GM12873 (cell line): ENCODE measurements around the gene RAD9A.
A peak's percentile ranks its signal among the peaks of the same experiment; 100 is the strongest.

Source experiments
- TF ChIP-seq, protein P1 (sequence below): IDR thresholded peaks from 2 replicates; pipeline ENCODE4 v1.5.1; 2012; ENCODE audit warnings: low read depth, mild to moderate bottlenecking, moderate library complexity, low read length, control low read depth; ENCODE audit not compliant: insufficient read depth; ENCODE audit errors: missing control alignments

The RAD9A gene

DNA sequence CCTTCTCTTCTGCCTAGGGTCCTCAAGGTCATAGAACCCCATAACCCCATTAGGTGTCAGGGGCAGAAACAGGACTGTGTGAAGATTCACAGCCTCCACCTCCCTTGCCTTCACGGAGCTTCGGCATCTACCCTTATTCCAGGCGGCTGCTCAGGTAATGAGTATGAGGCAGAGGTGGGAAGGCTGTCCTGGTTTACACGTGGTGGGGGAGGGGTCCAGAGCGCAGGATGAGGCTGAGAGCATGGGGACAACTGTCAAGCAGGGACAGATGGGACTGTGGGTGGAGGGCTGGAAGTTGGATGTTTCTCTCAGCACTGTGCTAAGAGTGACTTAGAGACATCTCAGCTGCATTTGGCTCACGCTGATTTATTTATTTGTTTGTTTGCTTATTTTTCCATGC is 4.3 kb upstream of the RAD9A start:
- TF ChIP-seq, protein P1, sequence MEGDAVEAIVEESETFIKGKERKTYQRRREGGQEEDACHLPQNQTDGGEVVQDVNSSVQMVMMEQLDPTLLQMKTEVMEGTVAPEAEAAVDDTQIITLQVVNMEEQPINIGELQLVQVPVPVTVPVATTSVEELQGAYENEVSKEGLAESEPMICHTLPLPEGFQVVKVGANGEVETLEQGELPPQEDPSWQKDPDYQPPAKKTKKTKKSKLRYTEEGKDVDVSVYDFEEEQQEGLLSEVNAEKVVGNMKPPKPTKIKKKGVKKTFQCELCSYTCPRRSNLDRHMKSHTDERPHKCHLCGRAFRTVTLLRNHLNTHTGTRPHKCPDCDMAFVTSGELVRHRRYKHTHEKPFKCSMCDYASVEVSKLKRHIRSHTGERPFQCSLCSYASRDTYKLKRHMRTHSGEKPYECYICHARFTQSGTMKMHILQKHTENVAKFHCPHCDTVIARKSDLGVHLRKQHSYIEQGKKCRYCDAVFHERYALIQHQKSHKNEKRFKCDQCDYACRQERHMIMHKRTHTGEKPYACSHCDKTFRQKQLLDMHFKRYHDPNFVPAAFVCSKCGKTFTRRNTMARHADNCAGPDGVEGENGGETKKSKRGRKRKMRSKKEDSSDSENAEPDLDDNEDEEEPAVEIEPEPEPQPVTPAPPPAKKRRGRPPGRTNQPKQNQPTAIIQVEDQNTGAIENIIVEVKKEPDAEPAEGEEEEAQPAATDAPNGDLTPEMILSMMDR: no peak

- TF ChIP-seq, protein P1: peak; percentile 81
These were observed 2.3 kb upstream of the RAD9A start for GRCh38 chr11:67389477-67389876.

DNA sequence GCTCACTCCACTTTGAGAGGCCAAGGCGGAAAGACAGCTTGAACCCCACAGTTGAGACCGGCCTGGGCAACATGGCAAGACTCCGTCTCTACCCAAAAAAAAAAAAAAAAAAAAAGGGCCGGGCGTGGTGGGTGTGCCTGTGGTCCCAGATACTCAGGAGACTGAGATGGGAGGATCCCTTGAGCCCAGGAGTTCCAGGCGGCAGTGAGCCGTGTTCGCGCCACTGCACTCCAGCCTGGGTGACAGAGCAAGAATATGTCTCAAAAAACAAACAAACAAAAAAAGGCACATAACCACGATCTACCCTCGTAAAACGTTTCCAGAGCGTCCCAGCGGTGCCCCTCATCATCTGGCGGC is 861 bp upstream of the RAD9A start:
- TF ChIP-seq, protein P1: no peak

DNA sequence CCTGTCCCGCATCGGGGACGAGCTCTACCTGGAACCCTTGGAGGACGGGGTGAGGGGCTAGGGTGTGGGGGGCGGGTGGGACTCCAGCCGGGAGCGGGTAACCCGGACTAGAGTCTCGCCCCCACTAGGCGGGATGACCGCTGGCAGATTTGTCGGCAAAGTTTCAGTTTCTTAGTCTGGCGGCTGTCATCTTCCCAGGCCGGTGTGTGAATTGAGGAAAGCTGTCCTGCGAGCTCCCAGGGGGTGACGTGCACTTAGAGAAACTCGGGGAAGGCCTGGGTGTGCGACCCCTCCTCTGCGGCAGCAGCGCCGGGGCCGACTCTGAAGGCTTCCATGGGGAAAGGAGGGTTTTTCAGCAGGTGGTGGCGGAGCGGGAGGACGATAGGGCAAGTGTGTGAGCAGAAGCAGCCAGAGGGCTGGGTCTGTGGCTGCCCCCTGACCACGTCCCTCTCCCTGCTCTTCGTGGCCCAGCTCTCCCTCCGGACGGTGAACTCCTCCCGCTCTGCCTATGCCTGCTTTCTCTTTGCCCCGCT is 463 bp downstream of the RAD9A start:
- TF ChIP-seq, protein P1: no peak

GRCh38 chr11:67393437-67393836 is 1.7 kb downstream of the RAD9A start:
- TF ChIP-seq, protein P1: no peak

DNA sequence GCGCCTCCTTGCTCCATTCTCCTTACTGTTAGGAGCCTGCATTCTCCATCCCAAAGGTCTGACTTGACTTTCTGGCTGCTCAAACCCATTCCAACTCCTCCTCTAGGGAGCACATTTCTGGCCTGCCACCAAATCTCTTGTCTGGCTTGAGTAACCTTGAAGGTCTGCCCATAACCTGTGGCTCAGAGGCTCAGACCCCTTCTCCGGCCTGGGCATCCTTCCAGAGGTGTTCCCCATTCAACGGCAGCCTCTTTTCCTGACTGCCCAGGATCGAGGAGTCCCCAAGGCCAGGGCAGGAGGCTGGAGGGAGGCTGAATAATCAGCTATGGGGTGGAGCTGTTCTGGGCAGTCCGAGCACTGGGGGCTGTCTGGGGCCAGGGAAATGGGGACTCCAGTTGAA is 2.2 kb downstream of the RAD9A start:
- TF ChIP-seq, protein P1: no peak

- TF ChIP-seq, protein P1: no peak
These were observed 3.9 kb downstream of the RAD9A start for GRCh38 chr11:67395555-67396258.
